GM18519 (cell line): ENCODE data around the gene CACNA1C.

Experiments
- ATAC-seq: cut with Tn5 transposase; IDR thresholded peaks from one replicate; pipeline ENCODE4 v1.9.1; 2021; ENCODE audit warnings: mild to moderate bottlenecking, moderate library complexity; ENCODE audit not compliant: unreplicated experiment, low FRiP score

Gene CACNA1C

DNA sequence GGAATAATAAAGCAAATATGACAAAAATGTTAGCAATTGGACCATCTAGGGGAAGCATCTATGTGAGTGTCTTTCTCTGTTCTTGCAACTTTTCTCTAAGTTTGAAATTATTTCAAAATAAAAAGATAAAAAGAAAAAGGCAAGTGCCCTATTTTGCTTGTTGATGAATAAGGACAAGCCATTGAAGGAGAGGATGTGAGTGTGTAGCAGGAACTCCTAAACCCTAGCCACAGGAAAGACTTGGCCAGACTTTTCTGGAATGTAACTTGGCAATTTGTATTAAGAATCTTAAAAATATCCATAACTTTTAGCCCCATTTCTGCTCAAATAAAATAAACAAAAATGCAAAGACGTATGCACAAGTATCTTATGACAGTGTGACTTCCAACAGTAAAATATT lies 279.4 kb downstream of the CACNA1C start:
- no peak for ATAC-seq

GRCh38 chr12:2332947-2333346 lies 280.2 kb downstream of the CACNA1C start:
- no peak for ATAC-seq

DNA sequence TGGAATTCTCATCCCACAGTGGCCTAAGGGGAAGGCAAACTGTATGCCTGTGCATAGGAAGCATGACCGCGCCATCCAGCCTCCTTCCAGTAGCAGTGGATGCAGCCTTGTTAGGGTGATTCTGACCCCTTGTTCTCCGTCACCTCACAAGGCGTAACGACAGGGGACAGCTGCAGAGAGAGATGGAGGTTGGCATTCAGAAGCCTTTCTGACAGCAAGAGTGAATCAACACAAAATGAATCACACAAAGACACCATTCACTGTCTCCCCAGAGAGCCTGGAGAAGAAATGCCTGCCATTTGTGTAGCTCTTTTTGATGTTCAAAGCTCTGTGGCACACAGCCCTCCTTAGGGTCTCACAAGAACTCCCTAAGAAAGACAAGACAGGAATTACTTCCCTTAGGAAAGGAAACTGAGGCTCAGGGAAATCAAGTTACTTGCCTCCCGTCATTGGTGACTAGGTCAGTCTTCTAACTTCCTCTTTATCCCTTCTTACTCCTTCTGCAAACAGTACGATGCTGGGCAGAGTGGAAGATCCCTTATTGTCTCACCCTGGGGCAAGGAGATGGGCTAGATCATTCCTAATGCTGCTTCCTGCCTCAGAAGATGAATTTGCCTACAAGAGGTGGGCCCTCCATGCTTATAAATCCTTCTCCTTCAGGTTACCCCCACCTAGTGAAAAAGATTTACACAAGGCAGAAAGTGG lies 280.9 kb downstream of the CACNA1C start:
- ATAC-seq: no peak

GRCh38 chr12:2334271-2334670 lies 281.5 kb downstream of the CACNA1C start:
- ATAC-seq: no peak

DNA sequence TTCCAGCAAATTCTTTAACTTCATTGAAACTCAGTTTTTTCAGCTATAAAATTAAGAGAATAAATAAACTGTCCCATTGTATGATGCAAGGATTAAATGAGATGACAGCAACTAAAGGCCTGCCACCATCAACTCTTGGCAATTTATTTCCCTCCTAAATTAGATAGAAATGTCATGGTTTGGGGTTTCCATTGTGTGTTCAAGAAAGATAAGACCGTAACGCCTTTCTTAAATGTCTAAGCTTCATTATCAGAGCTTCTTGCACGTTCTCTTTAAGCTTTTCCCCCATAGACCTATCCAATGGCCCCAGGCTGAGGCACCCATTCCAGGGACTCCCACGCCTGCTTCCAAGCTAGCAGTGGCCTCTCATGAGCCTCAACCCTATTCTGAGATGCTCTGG lies 281.9 kb downstream of the CACNA1C start:
- no peak for ATAC-seq

GRCh38 chr12:2335109-2335508 lies 282.3 kb downstream of the CACNA1C start:
- no peak for ATAC-seq

- no peak for ATAC-seq
Measured at GRCh38 chr12:2335513-2335912, 282.7 kb downstream of the CACNA1C start.

- ATAC-seq: peak; percentile 4
Measured at GRCh38 chr12:2335916-2336315, 283.1 kb downstream of the CACNA1C start.

DNA sequence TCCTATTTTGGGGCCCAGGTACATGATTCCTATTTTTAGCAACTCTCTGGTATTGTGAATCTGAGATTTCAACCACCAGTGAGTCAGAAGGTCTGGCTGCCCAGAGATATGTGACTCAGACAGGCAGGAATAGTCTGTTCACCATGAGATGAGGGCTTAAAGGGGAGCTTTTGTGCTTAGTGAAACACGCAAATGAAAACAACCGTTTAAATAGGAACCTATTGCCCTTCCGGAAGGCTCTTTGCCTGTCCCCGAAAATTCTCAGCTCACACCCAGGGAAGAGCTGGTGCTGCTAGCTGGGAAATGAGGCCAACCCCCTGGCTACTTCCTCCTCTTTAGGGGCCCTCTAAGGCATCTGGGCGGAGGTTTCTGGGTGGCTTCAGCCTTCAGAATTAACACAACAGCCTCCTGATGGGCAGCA lies 283.6 kb downstream of the CACNA1C start:
- peak; percentile 90 for ATAC-seq

DNA sequence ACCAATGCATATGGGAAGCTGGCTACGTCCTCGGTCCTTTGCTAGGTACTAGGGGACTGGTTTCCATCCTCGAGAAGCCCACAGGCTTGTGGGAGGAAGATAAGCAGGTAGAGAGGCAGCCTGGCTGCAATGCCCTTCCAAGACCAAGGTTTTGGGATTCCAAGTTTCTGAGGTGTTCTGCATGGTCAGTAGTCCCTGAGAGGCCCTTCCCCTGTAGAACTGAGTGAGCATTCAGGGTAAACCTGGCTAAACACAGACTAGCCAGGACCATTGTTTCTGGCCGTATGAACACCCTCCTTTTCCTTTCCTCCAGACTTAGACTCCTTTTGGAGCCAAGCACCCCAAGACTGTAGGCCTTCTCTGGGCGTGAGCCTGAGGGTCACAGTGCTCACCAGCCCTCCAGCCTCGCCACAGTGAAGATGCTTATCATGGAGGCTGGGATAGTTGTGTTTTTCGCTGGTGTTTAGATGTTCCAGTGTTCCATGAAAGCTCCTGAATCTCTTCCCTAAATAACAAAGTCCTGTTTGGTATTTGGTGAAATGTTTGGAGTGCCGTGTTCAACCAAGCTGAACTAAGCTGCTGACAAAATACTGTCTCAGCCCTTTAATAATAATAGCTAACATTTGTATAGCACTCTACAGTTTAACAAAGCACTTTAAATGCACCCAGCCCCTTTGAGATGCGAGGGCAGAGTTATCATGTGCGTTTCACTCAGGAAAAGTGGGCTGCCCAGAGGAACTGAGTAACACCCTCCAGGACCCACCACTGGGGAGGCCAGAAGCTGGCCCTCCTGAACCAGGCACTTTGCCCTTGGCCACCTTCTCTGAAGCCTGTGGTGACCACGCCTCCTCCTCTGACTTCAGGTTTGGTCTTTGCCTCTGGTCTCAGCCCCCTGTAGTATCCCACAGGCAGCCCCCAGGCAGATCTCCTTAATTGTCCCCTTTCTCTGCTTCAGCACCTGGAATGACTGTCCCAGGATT lies 284.5 kb downstream of the CACNA1C start:
- no peak for ATAC-seq

- ATAC-seq: no peak
Measured at GRCh38 chr12:2338381-2338780, 285.6 kb downstream of the CACNA1C start.

GRCh38 chr12:2338991-2339431 lies 286.2 kb downstream of the CACNA1C start:
- ATAC-seq: no peak

GRCh38 chr12:2341051-2341751 lies 288.4 kb downstream of the CACNA1C start:
- no peak for ATAC-seq

GRCh38 chr12:2341871-2342270 lies 289.1 kb downstream of the CACNA1C start:
- no peak for ATAC-seq

- no peak for ATAC-seq
Measured at GRCh38 chr12:2343681-2344080, 290.9 kb downstream of the CACNA1C start.

GRCh38 chr12:2344476-2344875 lies 291.7 kb downstream of the CACNA1C start:
- ATAC-seq: no peak

DNA sequence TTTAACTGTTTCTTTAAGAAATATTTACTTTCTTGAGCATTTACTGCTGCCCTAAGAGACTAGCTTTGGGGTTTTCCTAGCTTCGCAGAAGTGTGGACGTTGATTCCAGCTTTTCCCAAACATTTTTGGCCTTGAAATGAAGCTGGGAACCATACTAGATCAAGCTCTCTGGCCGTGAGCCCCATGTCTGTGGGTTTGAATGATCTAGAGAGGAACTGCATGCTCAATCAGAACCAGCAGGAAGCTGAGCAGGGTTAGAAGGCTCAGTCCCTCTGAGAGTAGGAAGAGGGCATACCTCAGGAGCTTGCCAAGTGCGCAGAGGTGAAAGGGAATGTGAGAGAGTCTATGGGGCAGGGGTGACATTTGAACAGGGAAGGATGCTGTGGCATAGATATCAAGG lies 292.1 kb downstream of the CACNA1C start:
- no peak for ATAC-seq

DNA sequence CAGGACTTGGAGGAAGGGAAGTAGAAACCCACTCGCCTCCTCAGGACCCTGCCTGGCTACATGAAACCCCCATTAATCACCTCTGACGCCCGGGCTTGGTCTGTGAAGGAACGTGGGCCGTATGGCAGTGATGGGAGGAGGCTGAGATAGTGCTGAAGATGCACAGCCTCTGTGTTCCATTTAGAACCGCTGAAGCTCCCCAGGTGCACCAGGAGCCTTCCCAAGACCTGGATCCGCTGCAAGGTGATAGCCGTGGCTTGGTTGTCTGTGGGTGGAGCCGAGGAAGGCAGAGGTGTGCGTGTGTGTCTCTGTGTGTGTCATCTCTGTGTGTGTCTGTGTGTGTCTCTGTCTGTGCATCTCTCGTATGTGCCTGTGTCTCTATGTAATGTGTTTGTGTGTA lies 293.1 kb downstream of the CACNA1C start:
- ATAC-seq: no peak

DNA sequence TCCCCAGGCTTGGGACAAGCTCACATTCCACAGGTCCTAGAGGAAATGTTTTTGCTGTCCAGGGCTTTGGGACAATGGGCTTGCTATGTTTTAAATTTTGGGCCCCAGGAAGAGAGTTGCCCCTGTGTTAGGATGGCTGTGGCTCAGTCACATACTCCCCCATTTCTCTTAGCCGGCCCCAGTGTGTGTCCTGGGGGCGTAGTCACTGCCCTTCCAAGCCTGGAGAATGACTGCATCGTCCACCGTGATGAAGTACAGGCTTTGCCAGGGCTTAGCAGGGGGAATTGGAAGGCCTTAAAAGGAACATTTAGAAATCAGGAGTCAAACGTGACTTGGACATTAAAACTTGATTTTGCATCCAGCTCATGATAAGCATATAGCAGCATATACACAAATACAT lies 293.6 kb downstream of the CACNA1C start:
- no peak for ATAC-seq

- no peak for ATAC-seq
Measured at GRCh38 chr12:2347137-2347843, 294.5 kb downstream of the CACNA1C start.
